HUES64 (cell line): Measurements from ENCODE around the gene SLC26A2.

Experiments
- H3K27ac ChIP-seq: 2 replicates; pipeline ENCODE4 v1.7.0; 2013; ENCODE audit warnings: low read depth, low read length, inconsistent platforms
- H3K27me3 ChIP-seq: 2 replicates; pipeline ENCODE4 v1.6.1; 2013; ENCODE audit warnings: mild to moderate bottlenecking, low read length; ENCODE audit not compliant: insufficient read depth
- H3K36me3 ChIP-seq: 2 replicates; pipeline ENCODE4 v1.6.1; 2013; ENCODE audit warnings: mild to moderate bottlenecking, low read length; ENCODE audit not compliant: insufficient read depth
- H3K4me1 ChIP-seq: 2 replicates; pipeline ENCODE4 v1.6.1; 2013; ENCODE audit warnings: mild to moderate bottlenecking, low read length, moderate library complexity; ENCODE audit not compliant: insufficient read depth
- H3K4me3 ChIP-seq: 2 replicates; pipeline ENCODE4 v1.5.1; 2013; ENCODE audit warnings: mild to moderate bottlenecking, low read length, moderate library complexity
- H3K9ac ChIP-seq: 2 replicates; pipeline ENCODE4 v1.6.1; 2013; ENCODE audit warnings: mild to moderate bottlenecking, low read depth, low read length
- H3K9me3 ChIP-seq: 2 replicates; pipeline ENCODE4 v1.6.1; 2013; ENCODE audit warnings: low read depth, low read length; ENCODE audit not compliant: insufficient read depth
- WGBS: fragments of 150-250, 120-280 bp; methylation state at CpG from one replicate; pipeline ENCODE4 v1.1.7; 2013; ENCODE audit warnings: missing lambda C conversion rate; 5-methylcytosine and 5-hydroxymethylcytosine counted together

The SLC26A2 gene

GRCh38 chr5:149996205-149996890, 35.8 kb downstream of the SLC26A2 start:
- WGBS: 96% methylated on average over 6 of the region's 6 CpGs
- peaks cover 7% of the 10 kb centered on the region; the same call in 1 of the 2 replicates for H3K36me3 ChIP-seq
- no peak overlapping the region for H3K9ac ChIP-seq
- H3K27ac ChIP-seq: no peak overlapping the region
- H3K4me1 ChIP-seq: peaks cover 9% of the 10 kb centered on the region; the same call in 1 of the 2 replicates
- H3K27me3 ChIP-seq: no peaks in the 10 kb centered on the region
- H3K4me3 ChIP-seq: no peak overlapping the region
- H3K9me3 ChIP-seq: no peaks in the 10 kb centered on the region

- no peak overlapping the region for H3K9ac ChIP-seq
- peaks cover 7% of the 10 kb centered on the region; the same call in 1 of the 2 replicates for H3K36me3 ChIP-seq
- H3K4me3 ChIP-seq: no peak overlapping the region
- no peaks in the 10 kb centered on the region for H3K9me3 ChIP-seq
- H3K4me1 ChIP-seq: peaks cover 9% of the 10 kb centered on the region; the same call in 1 of the 2 replicates
- no peaks in the 10 kb centered on the region for H3K27me3 ChIP-seq
- 89% methylated on average over 3 of the region's 3 CpGs for WGBS
- H3K27ac ChIP-seq: no peak overlapping the region
These were observed 37.7 kb downstream of the SLC26A2 start for GRCh38 chr5:149998281-149998680.

GRCh38 chr5:149999359-149999758, 38.8 kb downstream of the SLC26A2 start:
- peak overlapping the region; percentile 91; the same call in 1 of the 2 replicates for H3K9ac ChIP-seq
- H3K27me3 ChIP-seq: no peaks in the 10 kb centered on the region
- H3K4me1 ChIP-seq: peaks cover 9% of the 10 kb centered on the region; the same call in 1 of the 2 replicates
- WGBS: 94% methylated on average over 3 of the region's 3 CpGs
- peak overlapping the region; percentile 71 for H3K4me3 ChIP-seq
- no peak overlapping the region for H3K27ac ChIP-seq
- H3K9me3 ChIP-seq: no peaks in the 10 kb centered on the region
- peaks cover 12% of the 10 kb centered on the region for H3K36me3 ChIP-seq

GRCh38 chr5:149999866-150000255, 39.3 kb downstream of the SLC26A2 start:
- H3K9ac ChIP-seq: peak overlapping the region; percentile 91
- peaks cover 14% of the 10 kb centered on the region for H3K36me3 ChIP-seq
- peak overlapping the region; percentile 71 for H3K4me3 ChIP-seq
- WGBS: 29% methylated on average over 7 of the region's 7 CpGs
- peaks cover 9% of the 10 kb centered on the region; the same call in 1 of the 2 replicates for H3K4me1 ChIP-seq
- H3K27ac ChIP-seq: peak overlapping the region; percentile 91; the same call in 1 of the 2 replicates
- H3K27me3 ChIP-seq: no peaks in the 10 kb centered on the region
- H3K9me3 ChIP-seq: no peaks in the 10 kb centered on the region

GRCh38 chr5:150000256-150000989, 39.9 kb downstream of the SLC26A2 start, which contains the start of the genes HMGXB3 and TIGD6:
Gene HMGXB3 (plus strand): TSS chr5:150000739. CDS start chr5:150004853, 4,114 bp downstream.
Gene TIGD6 (minus strand): TSS chr5:150000654. CDS start chr5:149996348, 4,306 bp downstream.
- peak within 1 kb of the TSS; percentile 91 for H3K9ac ChIP-seq
- no peaks in the 10 kb centered on the region for H3K27me3 ChIP-seq
- H3K27ac ChIP-seq: peak within 1 kb of the TSS; percentile 91
- under 1% methylated on average over 72 of the region's 72 CpGs for WGBS
- peaks cover 9% of the 10 kb centered on the region; the same call in 1 of the 2 replicates for H3K4me1 ChIP-seq
- H3K4me3 ChIP-seq: peak within 1 kb of the TSS; percentile 71
- H3K36me3 ChIP-seq: peaks cover 13% of the 10 kb centered on the region
- no peaks in the 10 kb centered on the region for H3K9me3 ChIP-seq

GRCh38 chr5:150000990-150001659, 40.6 kb downstream of the SLC26A2 start:
- Histone ChIP-seq H3K36me3 (peaks cover 20% of the 10 kb centered on the region), H3K9ac (peak overlapping the region; percentile 91), H3K4me1 (peaks cover 9% of the 10 kb centered on the region; the same call in 1 of the 2 replicates), H3K4me3 (peak overlapping the region; percentile 71), H3K27me3 (no peaks in the 10 kb centered on the region), H3K9me3 (no peaks in the 10 kb centered on the region), H3K27ac (peak overlapping the region; percentile 91)
- 1% methylated on average over 44 of the region's 44 CpGs for WGBS

- Histone ChIP-seq H3K9me3 (no peaks in the 10 kb centered on the region), H3K27me3 (no peaks in the 10 kb centered on the region), H3K4me1 (peaks cover 9% of the 10 kb centered on the region; the same call in 1 of the 2 replicates), H3K27ac (no peak overlapping the region), H3K4me3 (peak overlapping the region; percentile 71), H3K36me3 (peaks cover 27% of the 10 kb centered on the region), H3K9ac (peak overlapping the region; percentile 91)
- WGBS: 20% methylated on average over 8 of the region's 8 CpGs
These were observed 41.3 kb downstream of the SLC26A2 start for GRCh38 chr5:150001660-150002486.

GRCh38 chr5:150006318-150006717, 45.8 kb downstream of the SLC26A2 start:
- Histone ChIP-seq H3K9ac (no peak overlapping the region), H3K4me1 (no peaks in the 10 kb centered on the region), H3K27me3 (no peaks in the 10 kb centered on the region), H3K4me3 (no peak overlapping the region), H3K36me3 (peaks cover 72% of the 10 kb centered on the region), H3K9me3 (no peaks in the 10 kb centered on the region), H3K27ac (no peak overlapping the region)
- 98% methylated on average over 4 of the region's 4 CpGs for WGBS

- no peak overlapping the region for H3K4me3 ChIP-seq
- H3K27me3 ChIP-seq: no peaks in the 10 kb centered on the region
- no peaks in the 10 kb centered on the region for H3K4me1 ChIP-seq
- no peaks in the 10 kb centered on the region for H3K9me3 ChIP-seq
- peaks cover 77% of the 10 kb centered on the region for H3K36me3 ChIP-seq
- H3K27ac ChIP-seq: no peak overlapping the region
- no peak overlapping the region for H3K9ac ChIP-seq
These were observed 46.5 kb downstream of the SLC26A2 start for GRCh38 chr5:150007050-150007449.

- Histone ChIP-seq H3K9ac (no peak overlapping the region), H3K4me1 (no peaks in the 10 kb centered on the region), H3K4me3 (no peak overlapping the region), H3K27me3 (no peaks in the 10 kb centered on the region), H3K36me3 (peaks cover 95% of the 10 kb centered on the region), H3K9me3 (peaks cover 4% of the 10 kb centered on the region; the same call in 1 of the 2 replicates), H3K27ac (no peak overlapping the region)
- WGBS: 96% methylated on average over 6 of the region's 6 CpGs
These were observed 49.3 kb downstream of the SLC26A2 start for GRCh38 chr5:150009671-150010387.
